H1 (cell line): ENCODE measurements around the gene IL6R. TPM values are rescaled to one million over a fixed set of nuclear protein-coding genes. Genes with fewer than 3 reads are reported as not detected.

Experiments used
- CBX5 ChIP-seq: fragments of 300-800, 300-1000 bp; sonication (generic); IDR thresholded peaks from 2 replicates; pipeline ENCODE4 v1.7.1; 2016; ENCODE audit warnings: antibody characterized with exemption, low read length, low read depth
- CHD7 ChIP-seq: fragments of 300-600 bp; sonication (generic); IDR thresholded peaks from 2 replicates; pipeline ENCODE4 v1.7.1; 2012; ENCODE audit warnings: low read length, moderate library complexity, mild to moderate bottlenecking, inconsistent platforms; ENCODE audit not compliant: insufficient replicate concordance
- E2F6 ChIP-seq: IDR thresholded peaks from 2 replicates; pipeline ENCODE4 v1.6.1; 2012; ENCODE audit warnings: inconsistent platforms
- GTF2F1 ChIP-seq: IDR thresholded peaks from 2 replicates; pipeline ENCODE4 v1.6.1; 2012; ENCODE audit warnings: low read depth, low read length, improper control_type of control experiment, borderline replicate concordance
- HDAC6 ChIP-seq: IDR thresholded peaks from one replicate; pipeline ENCODE4 v1.7.1; 2012; ENCODE audit warnings: low read depth, mild to moderate bottlenecking, inconsistent platforms, low read length, moderate library complexity
- KDM4A ChIP-seq: IDR thresholded peaks from one replicate; pipeline ENCODE4 v1.7.1; 2012; ENCODE audit warnings: low read depth, mild to moderate bottlenecking, moderate library complexity, low read length, inconsistent platforms; ENCODE audit not compliant: severe bottlenecking
- RBBP5 ChIP-seq: IDR thresholded peaks from 2 replicates; pipeline ENCODE4 v1.7.1; 2012; ENCODE audit warnings: low read depth, mild to moderate bottlenecking, inconsistent platforms, low read length, moderate library complexity, borderline replicate concordance
- SIX5 ChIP-seq: IDR thresholded peaks from 2 replicates; pipeline ENCODE4 v1.6.1; 2011; ENCODE audit warnings: mild to moderate bottlenecking, low read depth, low read length
- SRF ChIP-seq: IDR thresholded peaks from 2 replicates; pipeline ENCODE4 v1.6.1; 2011; ENCODE audit warnings: mild to moderate bottlenecking, low read depth, low read length, moderate library complexity
- TAF7 ChIP-seq: optimal IDR thresholded peaks from 2 replicates; pipeline ENCODE3; 2011; ENCODE audit warnings: low read depth, mild to moderate bottlenecking, inconsistent platforms, low read length, moderate library complexity, borderline replicate concordance
- polyA plus RNA-seq, 7 experiments: library from polyadenylated mRNA; depleted of rRNA in 3 of 7; stranded (reverse) in 5 of 7; unstranded in 2 of 7; fragments of >200 nt in 5 of 7; fragments of 200-250 nt in 2 of 7; gene quantifications; 1 replicate in 5 of 7; 2 replicates in 1 of 7; 4 replicates in 1 of 7; pipeline versions ENCODE4 v1.2.1 to v1.2.3, GENCODE V29; 2011 to 2013; ENCODE audit warnings: missing spikeins in 2 of 7, mixed read lengths in 2 of 7
- total RNA-seq: library from RNA; stranded (reverse); fragmentation: NEBNext Ultra II Directional; extraction: Animal tissue kit (Norgen Biotek cat#: 25700); gene quantifications from 2 replicates; pipeline ENCODE4 v1.2.1, GENCODE V29; 2021

IL6R gene
- total and polyA plus RNA-seq, 2 of the 8 experiments (the other 6 are each of a cell fraction or from before 2014, with no cell fraction given) = 2.3 to 3.0 TPM

GRCh38 chr1:154386643-154387352 is 18.3 kb upstream of the IL6R start (continued):
- TF ChIP-seq E2F6 (no peak), SRF (no peak), HDAC6 (no peak), KDM4A (no peak), TAF7 (no peak), CHD7 (no peak), GTF2F1 (no peak), SIX5 (no peak), CBX5 (no peak), RBBP5 (no peak)
